IMR-90 (cell line): ENCODE data around the gene NME7. TPM values are rescaled to one million over a fixed set of nuclear protein-coding genes. Genes with fewer than 3 reads are reported as not detected.

Source experiments
- ATAC-seq: fragments of 200-7000 bp; cut with Tn5 transposase; 2 replicates; pipeline ENCODE4 v1.9.1; 2020; ENCODE audit warnings: low read depth, mild to moderate bottlenecking, moderate library complexity
- BruUV-seq: library from RNA; stranded (reverse); fragments of 400-500 nt; replicated peaks from 2 replicates; lab custom pipeline; 2021; lab: Mats Ljungman, UMichigan
- CTCF ChIA-PET: fragments of 300-600 bp; formaldehyde crosslinking; extraction: SDS; loops from one replicate; lab custom pipeline; 2021; ENCODE audit warnings: antibody characterized with exemption; lab: Yijun Ruan, JAX
- POLR2A ChIA-PET: fragments of 300-600 bp; sonication (Branson Sonifier 250); formaldehyde crosslinking; loops from one replicate; lab custom pipeline; 2022; ENCODE audit warnings: antibody characterized with exemption; ENCODE audit not compliant: unreplicated experiment; lab: Charles Lee
- DNase-seq: peaks from one replicate; pipeline ENCODE4 v3.0.0; 2013
- H2AFZ ChIP-seq: replicated peaks from 2 replicates; pipeline ENCODE3; 2013; ENCODE audit warnings: low read length, mild to moderate bottlenecking; ENCODE audit not compliant: poor library complexity
- H2AK5ac ChIP-seq: 2 replicates; pipeline ENCODE4 v1.6.1; 2013; ENCODE audit warnings: low read depth, low read length, inconsistent platforms
- H2AK9ac ChIP-seq: replicated peaks from 2 replicates; pipeline ENCODE3; 2013; ENCODE audit warnings: mild to moderate bottlenecking, low read depth, low read length, moderate library complexity; ENCODE audit not compliant: poor library complexity
- H2BK120ac ChIP-seq: 2 replicates; pipeline ENCODE4 v1.6.1; 2013; ENCODE audit warnings: low read depth, low read length, inconsistent platforms
- H2BK15ac ChIP-seq: 3 replicates; pipeline ENCODE4 v1.6.1; 2013; ENCODE audit warnings: low read depth, low read length, inconsistent platforms
- H2BK20ac ChIP-seq: 2 replicates; pipeline ENCODE4 v1.6.1; 2013; ENCODE audit warnings: low read depth, mild to moderate bottlenecking, inconsistent platforms, low read length, moderate library complexity
- H2BK5ac ChIP-seq: 2 replicates; pipeline ENCODE4 v1.6.1; 2013; ENCODE audit warnings: mild to moderate bottlenecking, low read depth, low read length, inconsistent platforms; ENCODE audit not compliant: poor library complexity, severe bottlenecking
- H3K14ac ChIP-seq: replicated peaks from 2 replicates; pipeline ENCODE4 v1.6.1; 2013; ENCODE audit warnings: low read depth, low read length, inconsistent platforms
- H3K18ac ChIP-seq: 2 replicates; pipeline ENCODE4 v1.6.1; 2013; ENCODE audit warnings: low read depth, low read length, control low read depth
- H3K23ac ChIP-seq: 2 replicates; pipeline ENCODE4 v1.6.1; 2013; ENCODE audit warnings: low read depth, low read length, inconsistent platforms
- H3K27ac ChIP-seq: 2 replicates; pipeline ENCODE4 v1.5.1; 2013; ENCODE audit warnings: mild to moderate bottlenecking, control low read depth, low read length; ENCODE audit not compliant: insufficient read depth
- H3K27me3 ChIP-seq: 2 replicates; pipeline ENCODE4 v1.6.1; 2013; ENCODE audit warnings: low read length; ENCODE audit not compliant: control insufficient read depth, insufficient read depth
- H3K36me3 ChIP-seq: 2 replicates; pipeline ENCODE4 v1.6.1; 2013; ENCODE audit warnings: low read length, mixed read lengths; ENCODE audit not compliant: control insufficient read depth, insufficient read depth
- H3K4ac ChIP-seq: 2 replicates; pipeline ENCODE4 v1.6.1; 2013; ENCODE audit warnings: low read depth, low read length, inconsistent platforms
- H3K4me1 ChIP-seq: 2 replicates; pipeline ENCODE4 v1.6.1; 2013; ENCODE audit warnings: low read length, mixed read lengths; ENCODE audit not compliant: control insufficient read depth, insufficient read depth
- H3K4me2 ChIP-seq: 2 replicates; pipeline ENCODE4 v1.6.1; 2013; ENCODE audit warnings: low read depth, mild to moderate bottlenecking, control low read depth, low read length, moderate library complexity
- H3K4me3 ChIP-seq: 2 replicates; pipeline ENCODE4 v1.5.1; 2013; ENCODE audit warnings: low read depth, mild to moderate bottlenecking, control low read depth, low read length, moderate library complexity; ENCODE audit not compliant: insufficient read depth
- H3K56ac ChIP-seq: 2 replicates; pipeline ENCODE4 v1.6.1; 2013; ENCODE audit warnings: low read length, inconsistent platforms; ENCODE audit not compliant: insufficient read depth; ENCODE audit errors: extremely low read depth
- H3K79me1 ChIP-seq, 2 experiments: 2 replicates each; pipeline ENCODE4 v1.6.1; 2013; ENCODE audit warnings: low read length in 2 of 2, inconsistent platforms in 1 of 2, low read depth in 1 of 2
- H3K9ac ChIP-seq: 2 replicates; pipeline ENCODE4 v1.6.1; 2013; ENCODE audit warnings: low read depth, low read length, control low read depth
- H3K9me1 ChIP-seq: 2 replicates; pipeline ENCODE4 v1.6.1; 2013; ENCODE audit warnings: low read length, inconsistent platforms; ENCODE audit not compliant: insufficient read depth
- H3K9me3 ChIP-seq: 2 replicates; pipeline ENCODE4 v1.6.1; 2013; ENCODE audit warnings: low read length; ENCODE audit not compliant: control insufficient read depth, insufficient read depth
- H4K20me1 ChIP-seq: 2 replicates; pipeline ENCODE4 v1.6.1; 2013; ENCODE audit warnings: low read length, inconsistent platforms; ENCODE audit not compliant: insufficient read depth
- H4K5ac ChIP-seq: 2 replicates; pipeline ENCODE4 v1.6.1; 2013; ENCODE audit warnings: mild to moderate bottlenecking, low read depth, low read length, control low read depth
- H4K8ac ChIP-seq, 2 experiments: 2 replicates each; pipeline ENCODE4 v1.6.1; 2013; ENCODE audit warnings: low read depth in 2 of 2, low read length in 2 of 2, control low read depth in 1 of 2, inconsistent platforms in 1 of 2
- H4K91ac ChIP-seq: 2 replicates; pipeline ENCODE4 v1.6.1; 2013; ENCODE audit warnings: low read depth, low read length, inconsistent platforms; ENCODE audit not compliant: insufficient read depth
- CEBPB ChIP-seq: IDR thresholded peaks from 2 replicates; pipeline ENCODE4 v1.6.1; 2012; ENCODE audit warnings: low read depth, low read length, improper control_type of control experiment
- CHD1 ChIP-seq: IDR thresholded peaks from 2 replicates; pipeline ENCODE4 v1.6.1; 2012; ENCODE audit warnings: low read depth, low read length, improper control_type of control experiment
- ELK1 ChIP-seq: fragments of 150-350 bp; IDR thresholded peaks from 2 replicates; pipeline ENCODE4 v1.6.1; 2016; ENCODE audit warnings: low read depth, mild to moderate bottlenecking, low read length, moderate library complexity, borderline replicate concordance
- FOS ChIP-seq: fragments of 150-350 bp; IDR thresholded peaks from 2 replicates; pipeline ENCODE4 v1.6.1; 2016; ENCODE audit warnings: low read depth, low read length
- MAZ ChIP-seq: IDR thresholded peaks from 2 replicates; pipeline ENCODE4 v1.6.1; 2012; ENCODE audit warnings: low read depth, mild to moderate bottlenecking, low read length, improper control_type of control experiment, moderate library complexity, borderline replicate concordance
- MXI1 ChIP-seq: IDR thresholded peaks from 2 replicates; pipeline ENCODE4 v1.6.1; 2012; ENCODE audit warnings: low read depth, mild to moderate bottlenecking, low read length, moderate library complexity, borderline replicate concordance
- NFE2L2 ChIP-seq: fragments of 150-350 bp; IDR thresholded peaks from 2 replicates; pipeline ENCODE4 v1.6.1; 2016; ENCODE audit warnings: low read depth, mild to moderate bottlenecking, low read length
- POLR2A ChIP-seq: IDR thresholded peaks from 2 replicates; pipeline ENCODE4 v1.6.1; 2012; ENCODE audit warnings: mild to moderate bottlenecking, low read depth, low read length
- RAD21 ChIP-seq: IDR thresholded peaks from 2 replicates; pipeline ENCODE4 v1.6.1; 2012; ENCODE audit warnings: low read length, improper control_type of control experiment
- RFX5 ChIP-seq: IDR thresholded peaks from 2 replicates; pipeline ENCODE4 v1.8.0; 2012; ENCODE audit warnings: low read depth, mild to moderate bottlenecking, low read length, moderate library complexity
- USF2 ChIP-seq: fragments of 150-350 bp; IDR thresholded peaks from 2 replicates; pipeline ENCODE4 v1.6.1; 2017; ENCODE audit warnings: mild to moderate bottlenecking, antibody characterized with exemption, low read length, low read depth
- WGBS, 2 experiments: methylation state at CpG; one replicate each; pipeline versions ENCODE4 v1.1.5 to v1.1.7; 2013; ENCODE audit warnings: missing lambda C conversion rate in 2 of 2; ENCODE audit not compliant: insufficient read length in 1 of 2; ENCODE audit errors: extremely low coverage in 2 of 2; 5-methylcytosine and 5-hydroxymethylcytosine counted together
- dilution Hi-C: fragments of 300-500 bp; cut with HindIII; formaldehyde crosslinking; loops from one replicate; pipeline ENCODE4 v1.14.3; 2018; ENCODE audit warnings: low sequenced_read_pairs; ENCODE audit not compliant: unreplicated experiment
- in situ Hi-C: fragments of 300-500 bp; cut with MboI; formaldehyde crosslinking; loops from 3 replicates; pipeline ENCODE4 v1.14.3; 2019; ENCODE audit warnings: low sequenced_read_pairs, inconsistent platforms, mixed read lengths
- intact Hi-C: fragments of 100-400 bp; cut with micrococcal nuclease; formaldehyde crosslinking; loops from 2 replicates; pipeline ENCODE4 v1.10.0; 2022
- polyA plus RNA-seq, 3 experiments: library from polyadenylated mRNA; depleted of rRNA; stranded (reverse); fragments of >200 nt; gene quantifications; 2 replicates each; pipeline ENCODE4 v1.2.3, GENCODE V29; 2012; ENCODE audit warnings: low replicate concordance in 1 of 3
- total RNA-seq: library from RNA; depleted of rRNA; stranded (reverse); fragments of >200 nt; gene quantifications from 2 replicates; pipeline ENCODE4 v1.2.3, GENCODE V29; 2012
- TF ChIP-seq, protein P1 (sequence below): conservative IDR thresholded peaks from 2 replicates; pipeline ENCODE4 v1.5.1; 2012; ENCODE audit warnings: mild to moderate bottlenecking, low read depth, low read length, improper control_type of control experiment

The NME7 gene
- total and polyA plus RNA-seq, 2 of the 4 experiments (the other 2 are of a cell fraction) = 18.3 to 22.4 TPM

- Histone ChIP-seq H3K4me3 (peak within 1 kb of the TSS; percentile 97), H3K27ac (peak within 1 kb of the TSS; percentile 64), H3K36me3 (no peaks in the 10 kb centered on the region), H3K18ac (peak within 1 kb of the TSS; percentile 68), H3K23ac (peak within 1 kb of the TSS; percentile 94), H3K79me1 (peaks cover 14 to 39% of the 10 kb centered on the region in 2 experiments), H2AFZ (peak within 1 kb of the TSS; percentile 95), H2BK20ac (0 out of 2 replicates have a peak within 1 kb of the TSS, but pooled peaks have one; percentile 1), H2BK120ac (peak within 1 kb of the TSS; percentile 28; the same call in 1 of the 2 replicates), H2AK9ac (peak within 1 kb of the TSS; percentile 76), H2AK5ac (peak within 1 kb of the TSS; percentile 52; the same call in 1 of the 2 replicates), H3K14ac (peak within 1 kb of the TSS; percentile 59), H4K91ac (peak within 1 kb of the TSS; percentile 75), H4K20me1 (no peaks in the 10 kb centered on the region), H2BK5ac (peak within 1 kb of the TSS; percentile 77), H3K4ac (peak within 1 kb of the TSS; percentile 61), H4K8ac (peak within 1 kb of the TSS in 1 of 2 experiments; percentile 48; a peak in 1 of 4 replicates), H4K5ac (peak within 1 kb of the TSS; percentile 11; the same call in 1 of the 2 replicates), H3K4me2 (peak within 1 kb of the TSS; percentile 99), H3K56ac (peak within 1 kb of the TSS; percentile 76; the same call in 1 of the 2 replicates), H3K4me1 (peaks cover 17% of the 10 kb centered on the region), H3K9me3 (no peaks in the 10 kb centered on the region), H3K9ac (peak within 1 kb of the TSS; percentile 71), H2BK15ac (peak within 1 kb of the TSS; percentile 42; the same call in 1 of the 3 replicates), H3K27me3 (peaks cover 7% of the 10 kb centered on the region), H3K9me1 (peaks cover 4% of the 10 kb centered on the region; the same call in 1 of the 2 replicates)
- dilution Hi-C loops (no loop called here), in situ Hi-C loops (loop anchor here (25.0 kb wide), 2 partner anchors 969 to 1606 kb away; partner anchors contain the start of gene GPR161), intact Hi-C loops (loop anchor here (2.0 to 5.0 kb wide), 3 partner anchors 221 to 261 kb away; partner anchors contain the start of genes BLZF1 and NME7)
- ChIA-PET POLR2A (no interaction called here), CTCF (interaction anchor here (0.6 to 1.0 kb wide), 2 partner anchors 242 to 732 kb away, joined by 3 to 5 read pairs; no protein-coding TSS in a partner anchor)
- WGBS, 2 experiments = 2% methylated on average over 10 of the region's 100 CpGs; no CpG with 5 or more reads in 1 of the 2 experiments
- no TSS peak for BruUV-seq
- ATAC-seq = peak; percentile 90
- DNase-seq = peak; percentile 71
- no peak for TF ChIP-seq USF2
- no peak for TF ChIP-seq CEBPB
- no peak; the same call in 1 of the 2 replicates for TF ChIP-seq MAZ
- no peak for TF ChIP-seq FOS
- TF ChIP-seq CHD1 = no peak
- TF ChIP-seq RAD21 = peak; percentile 13; the same call in 1 of the 2 replicates
- no peak for TF ChIP-seq RFX5
- 0 out of 2 replicates have a peak, but pooled peaks have one; percentile 13 for TF ChIP-seq MXI1
- TF ChIP-seq NFE2L2 = no peak
- TF ChIP-seq ELK1 = no peak
- TF ChIP-seq, protein P1, sequence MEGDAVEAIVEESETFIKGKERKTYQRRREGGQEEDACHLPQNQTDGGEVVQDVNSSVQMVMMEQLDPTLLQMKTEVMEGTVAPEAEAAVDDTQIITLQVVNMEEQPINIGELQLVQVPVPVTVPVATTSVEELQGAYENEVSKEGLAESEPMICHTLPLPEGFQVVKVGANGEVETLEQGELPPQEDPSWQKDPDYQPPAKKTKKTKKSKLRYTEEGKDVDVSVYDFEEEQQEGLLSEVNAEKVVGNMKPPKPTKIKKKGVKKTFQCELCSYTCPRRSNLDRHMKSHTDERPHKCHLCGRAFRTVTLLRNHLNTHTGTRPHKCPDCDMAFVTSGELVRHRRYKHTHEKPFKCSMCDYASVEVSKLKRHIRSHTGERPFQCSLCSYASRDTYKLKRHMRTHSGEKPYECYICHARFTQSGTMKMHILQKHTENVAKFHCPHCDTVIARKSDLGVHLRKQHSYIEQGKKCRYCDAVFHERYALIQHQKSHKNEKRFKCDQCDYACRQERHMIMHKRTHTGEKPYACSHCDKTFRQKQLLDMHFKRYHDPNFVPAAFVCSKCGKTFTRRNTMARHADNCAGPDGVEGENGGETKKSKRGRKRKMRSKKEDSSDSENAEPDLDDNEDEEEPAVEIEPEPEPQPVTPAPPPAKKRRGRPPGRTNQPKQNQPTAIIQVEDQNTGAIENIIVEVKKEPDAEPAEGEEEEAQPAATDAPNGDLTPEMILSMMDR = peak; percentile 32
- TF ChIP-seq POLR2A = peak; percentile 96
These were observed 261.3 kb downstream of the NME7 start, which contains the start of gene ATP1B1 for GRCh38 chr1:169106095-169106920. Gene ATP1B1, plus strand, starts transcription at chr1:169106690. Its CDS starts 140 bp downstream, at chr1:169106830.
